K562 (cell line): Measurements from ENCODE around the gene MEOX1. TPM values are rescaled to one million over a fixed set of nuclear protein-coding genes. Genes with fewer than 3 reads are reported as not detected.

Experiments
- ATAC-seq: fragments of 200-7000 bp; cut with Tn5 transposase; 3 replicates; pipeline ENCODE4 v1.9.1; 2020; ENCODE audit warnings: moderate library complexity
- BruUV-seq: library from RNA; stranded (reverse); fragments of 400-500 nt; replicated peaks from 2 replicates; lab custom pipeline; 2021; lab: Mats Ljungman, UMichigan
- CTCF ChIA-PET: fragments of 300-600 bp; formaldehyde crosslinking; extraction: SDS; loops from one replicate; lab custom pipeline; 2021; ENCODE audit warnings: low intra/inter-chr PET ratio; lab: Yijun Ruan, JAX
- POLR2A ChIA-PET: fragments of 300-600, 350-650 bp; sonication (Branson Sonifier 250); formaldehyde crosslinking; extraction: SDS; loops from one replicate; lab custom pipeline; 2021; ENCODE audit warnings: antibody characterized with exemption, inconsistent platforms; lab: Yijun Ruan, JAX
- DNase-seq, 4 experiments: peaks; one replicate each; pipeline versions ENCODE4 v3.0.0 to v3.0.0-alpha.2; 2011 to 2018; ENCODE audit warnings: low spot score in 3 of 4, mixed read lengths in 3 of 4; ENCODE audit errors: extremely low read depth in 1 of 4
- FAIRE-seq: peaks from 2 replicates; lab custom pipeline; 2011; peaks lifted over from hg19 to GRCh38; lab: Jason Lieb, UNC
- H2AFZ ChIP-seq: 2 replicates; pipeline ENCODE4 v1.6.0; 2011; ENCODE audit warnings: low read depth, low read length, control low read depth, inconsistent platforms
- H3K27ac ChIP-seq: fragments of 200-600 bp; 3 replicates; pipeline ENCODE4 v1.8.0; 2011; ENCODE audit warnings: low read depth, mild to moderate bottlenecking, control low read depth, inconsistent platforms, low read length, moderate library complexity, mixed read lengths; ENCODE audit errors: extremely low read depth
- H3K27me3 ChIP-seq, 2 experiments: fragments of 300-600 bp in 1 of 2; 2 replicates in 1 of 2; 3 replicates in 1 of 2; pipeline versions ENCODE4 v1.6.0 to v1.8.0; 2011; ENCODE audit warnings: inconsistent platforms in 2 of 2, low read length in 2 of 2, mild to moderate bottlenecking in 1 of 2, mixed read lengths in 1 of 2, moderate library complexity in 1 of 2; ENCODE audit not compliant: control insufficient read depth in 2 of 2, insufficient read depth in 2 of 2
- H3K36me3 ChIP-seq: fragments of 300-600 bp; 3 replicates; pipeline ENCODE4 v1.8.0; 2011; ENCODE audit warnings: mild to moderate bottlenecking, low read length, inconsistent platforms; ENCODE audit not compliant: control insufficient read depth, insufficient read depth
- H3K4me1 ChIP-seq, 2 experiments: fragments of 200-600 bp in 1 of 2; replicated peaks in 1 of 2; 2 replicates in 1 of 2; 3 replicates in 1 of 2; pipeline versions ENCODE4 v1.5.1 to v1.8.0; 2011; ENCODE audit warnings: inconsistent platforms in 2 of 2, low read length in 2 of 2, mild to moderate bottlenecking in 1 of 2, mixed read lengths in 1 of 2, moderate library complexity in 1 of 2; ENCODE audit not compliant: control insufficient read depth in 2 of 2, insufficient read depth in 2 of 2
- H3K4me2 ChIP-seq: 2 replicates; pipeline ENCODE4 v1.6.1; 2011; ENCODE audit warnings: low read length, control low read depth, inconsistent platforms, mixed read lengths; ENCODE audit not compliant: insufficient read depth
- H3K4me3 ChIP-seq: fragments of 200-600 bp; sonication (generic), shearing (Covaris generic); 2 replicates; pipeline ENCODE4 v1.5.1; 2016; ENCODE audit warnings: control low read depth, inconsistent platforms
- H3K79me2 ChIP-seq: fragments of 200-600 bp; 3 replicates; pipeline ENCODE4 v1.8.0; 2011; ENCODE audit warnings: low read length, inconsistent platforms; ENCODE audit not compliant: control insufficient read depth, insufficient read depth
- H3K9ac ChIP-seq, 2 experiments: 2 replicates each; pipeline versions ENCODE4 v1.6.0 to v1.6.1; 2011; ENCODE audit warnings: low read depth in 2 of 2, low read length in 2 of 2, control low read depth in 1 of 2, inconsistent platforms in 1 of 2, mild to moderate bottlenecking in 1 of 2, mixed read lengths in 1 of 2; ENCODE audit not compliant: insufficient read depth in 1 of 2
- H3K9me1 ChIP-seq: one replicate; pipeline ENCODE4 v1.6.0; 2011; ENCODE audit warnings: inconsistent platforms, mild to moderate bottlenecking, low read length, moderate library complexity; ENCODE audit not compliant: control insufficient read depth, insufficient read depth
- H3K9me3 ChIP-seq: replicated peaks from 2 replicates; pipeline ENCODE4 v1.5.1; 2011; ENCODE audit warnings: low read depth, low read length, inconsistent platforms; ENCODE audit not compliant: control insufficient read depth, insufficient read depth
- H4K20me1 ChIP-seq: replicated peaks from 2 replicates; pipeline ENCODE4 v1.6.1; 2011; ENCODE audit warnings: low read length, inconsistent platforms, mixed read lengths; ENCODE audit not compliant: control insufficient read depth, insufficient read depth
- ARNT ChIP-seq, 2 experiments: fragments of 450-650 bp; IDR thresholded peaks; 2 replicates each; pipeline ENCODE4 v1.6.1; 2016; ENCODE audit warnings: mild to moderate bottlenecking in 1 of 2
- PREB ChIP-seq: sonication (generic); formaldehyde crosslinking; IDR thresholded peaks from 2 replicates; pipeline ENCODE4 v1.8.1; 2023; ENCODE audit warnings: mild to moderate bottlenecking, missing genetic modification reagents
- TARDBP ChIP-seq: fragments of 450-650 bp; IDR thresholded peaks from 2 replicates; pipeline ENCODE4 v1.6.1; 2016
- TBL1XR1 ChIP-seq, 2 experiments: IDR thresholded peaks; 2 replicates each; pipeline ENCODE4 v1.6.1; 2012; ENCODE audit warnings: improper control_type of control experiment in 2 of 2, low read length in 2 of 2, mild to moderate bottlenecking in 1 of 2
- TOE1 ChIP-seq, 2 experiments: fragments of 450-650 bp in 1 of 2; sonication (generic) in 1 of 2; formaldehyde crosslinking in 1 of 2; IDR thresholded peaks; 2 replicates each; pipeline versions ENCODE4 v1.7.1 to v1.8.0; 2016 to 2022; ENCODE audit warnings: borderline replicate concordance in 2 of 2, mild to moderate bottlenecking in 2 of 2, antibody characterized with exemption in 1 of 2, inconsistent platforms in 1 of 2, low read depth in 1 of 2, missing genetic modification reagents in 1 of 2, moderate library complexity in 1 of 2
- ZBED1 ChIP-seq: IDR thresholded peaks from 2 replicates; pipeline ENCODE4 v1.6.1; 2014
- ZNF507 ChIP-seq: conservative IDR thresholded peaks from 2 replicates; pipeline ENCODE4 v1.6.1; 2017; ENCODE audit warnings: missing genetic modification characterization, missing compliant biosample characterization
- WGBS: fragments of 100-300 bp; shearing (Covaris generic); methylation state at CpG from one replicate; pipeline ENCODE4 v1.1.6; 2016; ENCODE audit warnings: low coverage, mixed read lengths; ENCODE audit not compliant: insufficient coverage; ENCODE audit errors: missing lambda C conversion rate; 5-methylcytosine and 5-hydroxymethylcytosine counted together
- in situ Hi-C: fragments of 300-500 bp; cut with MboI; formaldehyde crosslinking; loops from 4 replicates; pipeline ENCODE4 v1.15.0; 2018; ENCODE audit warnings: inconsistent platforms, mixed read lengths
- intact Hi-C: fragments of 100-400 bp; cut with micrococcal nuclease; formaldehyde crosslinking; loops from 2 replicates; pipeline ENCODE4 v1.14.2; 2022
- polyA plus RNA-seq, 8 experiments: library from polyadenylated mRNA; depleted of rRNA in 4 of 8; stranded (reverse) in 5 of 8; unstranded in 3 of 8; fragments of >200 nt; fragmentation: Nextera tagmentation in 2 of 8; fragmentation: Illumina TruSeq in 1 of 8; extraction: Ambion mirVana in 2 of 8; extraction: Trizol in 1 of 8; gene quantifications; 2 replicates each; pipeline versions ENCODE4 v1.2.1 to v1.2.3, GENCODE V29; 2011 to 2014; ENCODE audit warnings: inconsistent platforms in 1 of 8, missing spikeins in 1 of 8
- total RNA-seq, 7 experiments: library from RNA; depleted of rRNA in 6 of 7; stranded (reverse); fragments of >200 nt in 6 of 7; fragmentation: Illumina TruSeq in 2 of 7; extraction: Trizol in 2 of 7; gene quantifications; 2 replicates each; pipeline versions ENCODE4 v1.2.1 to v1.2.3, GENCODE V29; 2011 to 2021; ENCODE audit warnings: low replicate concordance in 1 of 7
- TF ChIP-seq, protein P1 (sequence below): IDR thresholded peaks from 2 replicates; pipeline ENCODE4 v1.6.1; 2011; ENCODE audit warnings: borderline replicate concordance, low read depth, mild to moderate bottlenecking, moderate library complexity, low read length; ENCODE audit not compliant: insufficient read depth, poor library complexity, severe bottlenecking
- TF ChIP-seq, protein P2 (sequence below): fragments of 250-450 bp; sonication (Bioruptor Pico); IDR thresholded peaks from 2 replicates; pipeline ENCODE4 v1.4.0; 2020; ENCODE audit warnings: mild to moderate bottlenecking, moderate library complexity

Gene MEOX1
- total and polyA plus RNA-seq, 9 of the 15 experiments (the other 6 are each of a cell fraction or from before 2014, with no cell fraction given): not detected

GRCh38 chr17:43665084-43665936 lies 3.6 kb upstream of the MEOX1 start:
- no peaks in the 10 kb centered on the region for H3K36me3 ChIP-seq
- H3K4me1 ChIP-seq: peaks cover 0 to 5% of the 10 kb centered on the region in 2 experiments; a peak in 1 of 5 replicates
- in situ Hi-C loops (no loop called here), intact Hi-C loops (no loop called here)
- POLR2A ChIA-PET: interaction anchor here (0.6 to 1.8 kb wide), 5 partner anchors 9 to 75 kb away, joined by 3 to 4 read pairs (median 3); no protein-coding TSS in a partner anchor
- peaks cover 3% of the 10 kb centered on the region for H3K9me1 ChIP-seq
- peaks cover 3% of the 10 kb centered on the region; the same call in 1 of the 2 replicates for H4K20me1 ChIP-seq
- H3K9me3 ChIP-seq: no peaks in the 10 kb centered on the region
- H3K4me2 ChIP-seq: no peak overlapping the region
- DNase-seq (no peak), ATAC-seq (no peak), FAIRE-seq (no peak)
- H3K79me2 ChIP-seq: no peaks in the 10 kb centered on the region
- no peak overlapping the region for H3K4me3 ChIP-seq
- WGBS: 10% methylated on average over 13 of the region's 26 CpGs
- BruUV-seq: no TSS peak
- no peak overlapping the region for H2AFZ ChIP-seq
- peaks cover 27 to 65% of the 10 kb centered on the region in 2 experiments for H3K27me3 ChIP-seq
- no peak overlapping the region for H3K27ac ChIP-seq
- H3K9ac ChIP-seq: no peak overlapping the region
- CTCF ChIA-PET: no interaction called here
- TF ChIP-seq, protein P1, sequence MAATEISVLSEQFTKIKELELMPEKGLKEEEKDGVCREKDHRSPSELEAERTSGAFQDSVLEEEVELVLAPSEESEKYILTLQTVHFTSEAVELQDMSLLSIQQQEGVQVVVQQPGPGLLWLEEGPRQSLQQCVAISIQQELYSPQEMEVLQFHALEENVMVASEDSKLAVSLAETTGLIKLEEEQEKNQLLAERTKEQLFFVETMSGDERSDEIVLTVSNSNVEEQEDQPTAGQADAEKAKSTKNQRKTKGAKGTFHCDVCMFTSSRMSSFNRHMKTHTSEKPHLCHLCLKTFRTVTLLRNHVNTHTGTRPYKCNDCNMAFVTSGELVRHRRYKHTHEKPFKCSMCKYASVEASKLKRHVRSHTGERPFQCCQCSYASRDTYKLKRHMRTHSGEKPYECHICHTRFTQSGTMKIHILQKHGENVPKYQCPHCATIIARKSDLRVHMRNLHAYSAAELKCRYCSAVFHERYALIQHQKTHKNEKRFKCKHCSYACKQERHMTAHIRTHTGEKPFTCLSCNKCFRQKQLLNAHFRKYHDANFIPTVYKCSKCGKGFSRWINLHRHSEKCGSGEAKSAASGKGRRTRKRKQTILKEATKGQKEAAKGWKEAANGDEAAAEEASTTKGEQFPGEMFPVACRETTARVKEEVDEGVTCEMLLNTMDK: no peak
- TF ChIP-seq TBL1XR1 (IDR thresholded peaks at IDR 0.05; ENCODE audit: low read length in 2 of 2) (no peak), ZBED1 (no peak), TARDBP (no peak), ZNF507 (no peak), PREB (CRISPR knock-in tag) (no peak), ARNT (IDR thresholded peaks at IDR 0.05) (no peak), TOE1 (IDR thresholded peaks at IDR 0.05; ENCODE audit: borderline replicate concordance) (no peak), TOE1 (CRISPR knock-in tag; IDR thresholded peaks at IDR 0.05; ENCODE audit: borderline replicate concordance, low read depth) (no peak)
- TF ChIP-seq, protein P2, sequence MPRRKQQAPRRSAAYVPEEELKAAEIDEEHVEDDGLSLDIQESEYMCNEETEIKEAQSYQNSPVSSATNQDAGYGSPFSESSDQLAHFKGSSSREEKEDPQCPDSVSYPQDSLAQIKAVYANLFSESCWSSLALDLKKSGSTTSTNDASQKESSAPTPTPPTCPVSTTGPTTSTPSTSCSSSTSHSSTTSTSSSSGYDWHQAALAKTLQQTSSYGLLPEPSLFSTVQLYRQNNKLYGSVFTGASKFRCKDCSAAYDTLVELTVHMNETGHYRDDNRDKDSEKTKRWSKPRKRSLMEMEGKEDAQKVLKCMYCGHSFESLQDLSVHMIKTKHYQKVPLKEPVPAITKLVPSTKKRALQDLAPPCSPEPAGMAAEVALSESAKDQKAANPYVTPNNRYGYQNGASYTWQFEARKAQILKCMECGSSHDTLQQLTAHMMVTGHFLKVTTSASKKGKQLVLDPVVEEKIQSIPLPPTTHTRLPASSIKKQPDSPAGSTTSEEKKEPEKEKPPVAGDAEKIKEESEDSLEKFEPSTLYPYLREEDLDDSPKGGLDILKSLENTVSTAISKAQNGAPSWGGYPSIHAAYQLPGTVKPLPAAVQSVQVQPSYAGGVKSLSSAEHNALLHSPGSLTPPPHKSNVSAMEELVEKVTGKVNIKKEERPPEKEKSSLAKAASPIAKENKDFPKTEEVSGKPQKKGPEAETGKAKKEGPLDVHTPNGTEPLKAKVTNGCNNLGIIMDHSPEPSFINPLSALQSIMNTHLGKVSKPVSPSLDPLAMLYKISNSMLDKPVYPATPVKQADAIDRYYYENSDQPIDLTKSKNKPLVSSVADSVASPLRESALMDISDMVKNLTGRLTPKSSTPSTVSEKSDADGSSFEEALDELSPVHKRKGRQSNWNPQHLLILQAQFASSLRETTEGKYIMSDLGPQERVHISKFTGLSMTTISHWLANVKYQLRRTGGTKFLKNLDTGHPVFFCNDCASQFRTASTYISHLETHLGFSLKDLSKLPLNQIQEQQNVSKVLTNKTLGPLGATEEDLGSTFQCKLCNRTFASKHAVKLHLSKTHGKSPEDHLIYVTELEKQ (CRISPR knock-in tag): no peak
